Ishikawa (cell line): Measurements from ENCODE around the gene PLS1.

Source experiments
- CEBPB ChIP-seq: IDR thresholded peaks from 2 replicates; pipeline ENCODE4 v1.6.1; 2012
- CREB1 ChIP-seq: IDR thresholded peaks from 2 replicates; pipeline ENCODE4 v1.6.1; 2012; ENCODE audit warnings: low read depth
- EGR1 ChIP-seq: IDR thresholded peaks from 2 replicates; pipeline ENCODE4 v1.6.1; 2012
- NFIC ChIP-seq: IDR thresholded peaks from 2 replicates; pipeline ENCODE4 v1.6.1; 2012
- TAF1 ChIP-seq: IDR thresholded peaks from 2 replicates; pipeline ENCODE4 v1.6.1; 2012; ENCODE audit warnings: low read depth, mild to moderate bottlenecking
- TCF12 ChIP-seq: IDR thresholded peaks from 2 replicates; pipeline ENCODE4 v1.6.1; 2012; ENCODE audit warnings: low read depth
- TEAD4 ChIP-seq: IDR thresholded peaks from 2 replicates; pipeline ENCODE4 v1.6.1; 2012
- USF1 ChIP-seq: IDR thresholded peaks from 2 replicates; pipeline ENCODE4 v1.6.1; 2012
- YY1 ChIP-seq: IDR thresholded peaks from 2 replicates; pipeline ENCODE4 v1.6.1; 2012; ENCODE audit warnings: low read depth
- ZBTB7A ChIP-seq: IDR thresholded peaks from 2 replicates; pipeline ENCODE4 v1.6.1; 2012; ENCODE audit warnings: low read depth
- TF ChIP-seq, protein P1 (sequence below): IDR thresholded peaks from 2 replicates; pipeline ENCODE4 v1.6.1; 2012
- TF ChIP-seq, protein P2 (sequence below): IDR thresholded peaks from 2 replicates; pipeline ENCODE4 v1.6.1; 2012; ENCODE audit warnings: low read depth, mild to moderate bottlenecking

GRCh38 chr3:142705198-142705597 is 109.0 kb downstream of the PLS1 start:
- TF ChIP-seq CREB1 (no peak), TCF12 (no peak), CEBPB (no peak), EGR1 (no peak), ZBTB7A (no peak), USF1 (no peak), YY1 (no peak), NFIC (no peak), TAF1 (no peak), TEAD4 (no peak)
- TF ChIP-seq, protein P1, sequence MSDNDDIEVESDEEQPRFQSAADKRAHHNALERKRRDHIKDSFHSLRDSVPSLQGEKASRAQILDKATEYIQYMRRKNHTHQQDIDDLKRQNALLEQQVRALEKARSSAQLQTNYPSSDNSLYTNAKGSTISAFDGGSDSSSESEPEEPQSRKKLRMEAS: no peak
- TF ChIP-seq, protein P2, sequence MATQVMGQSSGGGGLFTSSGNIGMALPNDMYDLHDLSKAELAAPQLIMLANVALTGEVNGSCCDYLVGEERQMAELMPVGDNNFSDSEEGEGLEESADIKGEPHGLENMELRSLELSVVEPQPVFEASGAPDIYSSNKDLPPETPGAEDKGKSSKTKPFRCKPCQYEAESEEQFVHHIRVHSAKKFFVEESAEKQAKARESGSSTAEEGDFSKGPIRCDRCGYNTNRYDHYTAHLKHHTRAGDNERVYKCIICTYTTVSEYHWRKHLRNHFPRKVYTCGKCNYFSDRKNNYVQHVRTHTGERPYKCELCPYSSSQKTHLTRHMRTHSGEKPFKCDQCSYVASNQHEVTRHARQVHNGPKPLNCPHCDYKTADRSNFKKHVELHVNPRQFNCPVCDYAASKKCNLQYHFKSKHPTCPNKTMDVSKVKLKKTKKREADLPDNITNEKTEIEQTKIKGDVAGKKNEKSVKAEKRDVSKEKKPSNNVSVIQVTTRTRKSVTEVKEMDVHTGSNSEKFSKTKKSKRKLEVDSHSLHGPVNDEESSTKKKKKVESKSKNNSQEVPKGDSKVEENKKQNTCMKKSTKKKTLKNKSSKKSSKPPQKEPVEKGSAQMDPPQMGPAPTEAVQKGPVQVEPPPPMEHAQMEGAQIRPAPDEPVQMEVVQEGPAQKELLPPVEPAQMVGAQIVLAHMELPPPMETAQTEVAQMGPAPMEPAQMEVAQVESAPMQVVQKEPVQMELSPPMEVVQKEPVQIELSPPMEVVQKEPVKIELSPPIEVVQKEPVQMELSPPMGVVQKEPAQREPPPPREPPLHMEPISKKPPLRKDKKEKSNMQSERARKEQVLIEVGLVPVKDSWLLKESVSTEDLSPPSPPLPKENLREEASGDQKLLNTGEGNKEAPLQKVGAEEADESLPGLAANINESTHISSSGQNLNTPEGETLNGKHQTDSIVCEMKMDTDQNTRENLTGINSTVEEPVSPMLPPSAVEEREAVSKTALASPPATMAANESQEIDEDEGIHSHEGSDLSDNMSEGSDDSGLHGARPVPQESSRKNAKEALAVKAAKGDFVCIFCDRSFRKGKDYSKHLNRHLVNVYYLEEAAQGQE: no peak
